ENCODE measurements around the gene SLC30A3. TPM values are rescaled to one million over a fixed set of nuclear protein-coding genes. Genes with fewer than 3 reads are reported as not detected.
"Not testable (repeated sequence)": the region's sequence is repeated elsewhere in the genome, so short reads cannot be mapped to it uniquely, and the experiment has no call there.

The SLC30A3 gene, protein sequence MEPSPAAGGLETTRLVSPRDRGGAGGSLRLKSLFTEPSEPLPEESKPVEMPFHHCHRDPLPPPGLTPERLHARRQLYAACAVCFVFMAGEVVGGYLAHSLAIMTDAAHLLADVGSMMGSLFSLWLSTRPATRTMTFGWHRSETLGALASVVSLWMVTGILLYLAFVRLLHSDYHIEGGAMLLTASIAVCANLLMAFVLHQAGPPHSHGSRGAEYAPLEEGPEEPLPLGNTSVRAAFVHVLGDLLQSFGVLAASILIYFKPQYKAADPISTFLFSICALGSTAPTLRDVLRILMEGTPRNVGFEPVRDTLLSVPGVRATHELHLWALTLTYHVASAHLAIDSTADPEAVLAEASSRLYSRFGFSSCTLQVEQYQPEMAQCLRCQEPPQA
- 1.2 and 1.9 TPM in 2 replicates for polyA plus RNA-seq (2014; cell fraction: cytosol; rRNA removed)
- polyA plus RNA-seq (2014; cell fraction: nucleus; rRNA removed): 3.8 and 6.4 TPM in 2 replicates

DNA sequence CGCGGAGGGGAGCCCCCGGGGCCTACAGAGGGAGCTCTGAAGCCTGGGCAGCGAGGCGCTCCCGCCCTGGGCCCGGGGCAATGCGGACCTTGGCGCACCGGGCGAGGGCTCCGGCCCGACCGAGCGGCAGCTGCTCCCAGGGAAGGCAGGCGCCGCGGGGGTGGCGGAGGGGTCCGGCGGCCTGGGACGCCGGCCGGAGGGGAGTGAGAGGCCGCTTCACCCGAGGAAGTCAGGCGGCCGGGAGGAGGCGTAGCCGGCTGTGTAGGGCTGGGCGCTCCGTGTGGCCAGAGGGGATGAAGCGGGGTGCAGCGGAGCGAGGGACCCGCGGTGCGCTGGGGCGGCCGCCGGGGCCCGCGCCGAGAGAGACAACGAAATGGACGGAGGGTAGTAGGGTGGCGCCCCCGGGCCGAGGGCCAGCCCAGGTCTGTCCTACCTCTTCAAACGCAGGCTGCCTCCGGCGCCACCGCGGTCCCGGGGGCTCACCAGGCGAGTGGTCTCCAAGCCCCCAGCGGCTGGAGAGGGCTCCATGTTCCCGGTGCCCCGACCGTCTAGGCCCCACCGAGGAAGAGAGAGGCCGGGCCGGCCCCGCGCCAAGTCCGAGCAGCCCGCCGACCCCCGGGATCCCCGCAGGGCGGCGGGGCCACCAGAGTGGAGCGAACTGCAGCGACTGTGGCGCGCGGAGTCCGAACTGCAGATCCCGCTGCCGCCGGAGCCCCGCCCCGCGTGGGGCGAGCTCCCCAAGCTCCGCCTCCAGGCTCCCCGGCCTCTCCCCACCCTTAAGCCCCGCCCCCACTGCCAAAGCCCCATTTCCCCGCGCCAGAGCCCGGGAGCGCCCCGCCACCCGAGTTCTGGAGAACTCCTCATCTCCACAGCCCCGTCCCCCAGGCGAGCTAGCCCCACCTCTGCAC lies at the start of gene SLC30A3:
SLC30A3 (minus strand) TSS at position 669 of the 908 bp plus-strand sequence; CDS start at position 528, 141 bp downstream.
- DNase-seq (ENCODE audit: low spot score): peak; percentile 49

DNA sequence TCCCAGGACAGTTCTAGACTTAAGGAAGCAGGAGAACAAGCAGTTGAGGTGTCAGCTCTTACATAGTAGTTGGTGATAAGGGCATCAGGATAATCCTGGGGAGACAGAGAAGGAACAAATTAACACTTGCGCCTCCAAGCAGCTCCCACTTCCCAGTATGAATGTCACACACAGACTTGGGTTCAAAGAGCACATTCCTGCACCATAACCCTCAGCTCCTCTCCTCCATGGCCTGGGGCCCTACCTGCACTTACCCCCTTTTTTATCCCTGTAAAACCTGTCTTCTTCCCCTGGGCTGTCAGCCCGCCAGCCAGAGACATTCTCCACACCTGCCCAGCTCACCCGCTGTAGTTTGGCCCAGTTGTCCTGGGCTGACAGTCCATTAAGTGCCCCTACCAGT lies 49.3 kb upstream of the SLC30A3 start:
- DNase-seq (ENCODE audit: low spot score): no peak

DNA sequence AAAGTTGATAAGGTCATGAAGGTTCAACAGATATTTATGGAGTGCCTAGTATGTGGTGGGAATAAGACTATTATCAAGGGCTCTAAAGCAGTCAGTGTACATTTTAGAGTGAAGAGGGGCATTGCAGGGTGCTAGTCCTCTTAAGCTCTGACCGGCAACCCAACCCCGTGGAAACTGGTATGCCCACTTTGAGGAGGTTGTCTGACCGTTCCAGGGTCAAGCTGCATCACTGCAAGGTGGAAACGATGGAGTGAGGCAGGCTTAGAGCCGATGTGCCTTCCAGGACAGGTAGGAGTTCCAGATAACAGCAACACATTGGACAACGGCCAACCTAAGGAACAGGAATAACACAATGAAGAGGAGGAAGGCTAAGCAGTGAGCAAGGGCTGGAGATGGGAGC lies 46.8 kb upstream of the SLC30A3 start:
- no peak for DNase-seq (ENCODE audit: low spot score)

DNA sequence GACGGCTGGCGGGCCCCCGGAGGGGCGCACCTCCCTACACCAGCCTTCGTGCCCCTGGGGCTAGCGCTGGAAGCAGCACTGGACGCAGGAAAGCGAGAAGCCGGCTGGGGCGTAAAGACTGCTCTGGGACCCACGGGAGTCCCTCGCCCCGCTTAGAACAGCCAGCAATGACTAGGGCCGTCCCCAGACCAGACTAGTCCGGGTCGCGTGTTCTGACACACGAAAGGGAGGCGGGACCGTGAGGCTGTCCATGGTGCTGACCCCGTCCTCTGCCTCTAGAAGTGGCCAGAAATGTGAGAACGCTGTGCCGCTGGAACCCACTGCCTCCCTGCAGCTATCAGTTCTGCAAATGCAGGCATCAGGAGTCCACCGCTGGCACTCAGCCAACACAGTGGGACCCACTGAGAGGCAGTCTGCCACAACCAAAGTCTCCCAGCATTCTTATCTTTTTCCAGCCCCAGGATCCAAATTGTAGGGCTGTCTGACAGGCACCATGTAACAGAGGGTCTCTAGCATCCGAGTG lies 45.6 kb upstream of the SLC30A3 start, which contains the start of gene UCN:
UCN (minus strand) TSS at position 87 of the 523 bp plus-strand sequence. CDS start 550 bp downstream, outside the sequence.
- DNase-seq (ENCODE audit: low spot score): no peak

DNA sequence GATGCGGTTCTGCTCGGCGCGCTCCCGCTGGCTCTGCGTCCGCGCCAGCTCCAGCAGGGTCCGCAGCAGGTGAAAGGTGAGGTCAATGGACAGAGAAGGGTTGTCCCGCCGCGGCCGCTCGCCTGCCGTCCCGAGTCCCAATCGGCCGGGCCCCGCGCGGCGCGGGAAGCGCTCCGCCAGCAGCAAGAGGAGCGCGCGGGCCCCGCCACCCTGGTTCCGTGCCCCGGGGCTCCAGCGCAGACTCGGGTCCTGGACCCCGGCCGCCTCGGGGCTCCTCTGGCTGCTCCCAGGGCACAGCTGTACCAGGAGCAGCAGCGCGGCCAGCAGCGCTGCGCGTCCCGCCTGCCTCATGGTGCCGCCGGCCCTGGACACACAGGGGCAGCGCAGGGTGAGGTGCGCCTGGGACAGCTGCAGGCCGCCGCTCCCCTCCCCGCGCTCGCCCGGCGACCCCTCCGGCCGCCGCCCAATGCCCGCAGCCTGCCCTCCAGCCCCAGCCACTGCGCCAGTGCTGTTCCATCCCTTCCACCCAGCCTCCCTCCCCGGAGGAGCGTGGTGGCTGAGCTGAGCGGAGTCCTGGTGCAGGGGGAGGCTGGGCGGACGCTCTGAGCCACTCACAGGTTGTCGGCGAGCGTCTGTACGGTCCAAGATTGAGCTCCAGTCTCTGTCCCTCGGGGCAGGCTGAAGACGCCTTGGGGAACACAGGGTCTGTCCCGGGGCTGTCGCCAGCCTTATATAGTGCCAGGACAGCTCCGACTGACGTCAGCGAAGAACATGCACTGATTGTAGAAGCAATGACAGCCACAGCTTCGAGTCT lies 44.9 kb upstream of the SLC30A3 start:
- no peak for DNase-seq (ENCODE audit: low spot score)

DNA sequence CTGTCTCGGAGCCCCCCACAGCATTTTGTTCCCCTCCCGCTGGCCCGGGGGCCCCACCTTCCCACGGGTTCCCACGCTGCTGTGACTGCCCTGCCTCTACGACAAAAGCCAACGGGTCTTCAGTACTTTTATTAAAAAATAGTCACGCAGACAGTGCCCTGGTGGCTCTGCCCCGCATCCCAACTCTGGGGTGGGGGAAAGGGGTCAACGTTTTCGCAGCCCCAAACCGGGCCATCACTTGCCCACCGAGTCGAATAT lies 44.4 kb upstream of the SLC30A3 start:
- no peak for DNase-seq (ENCODE audit: low spot score)

DNA sequence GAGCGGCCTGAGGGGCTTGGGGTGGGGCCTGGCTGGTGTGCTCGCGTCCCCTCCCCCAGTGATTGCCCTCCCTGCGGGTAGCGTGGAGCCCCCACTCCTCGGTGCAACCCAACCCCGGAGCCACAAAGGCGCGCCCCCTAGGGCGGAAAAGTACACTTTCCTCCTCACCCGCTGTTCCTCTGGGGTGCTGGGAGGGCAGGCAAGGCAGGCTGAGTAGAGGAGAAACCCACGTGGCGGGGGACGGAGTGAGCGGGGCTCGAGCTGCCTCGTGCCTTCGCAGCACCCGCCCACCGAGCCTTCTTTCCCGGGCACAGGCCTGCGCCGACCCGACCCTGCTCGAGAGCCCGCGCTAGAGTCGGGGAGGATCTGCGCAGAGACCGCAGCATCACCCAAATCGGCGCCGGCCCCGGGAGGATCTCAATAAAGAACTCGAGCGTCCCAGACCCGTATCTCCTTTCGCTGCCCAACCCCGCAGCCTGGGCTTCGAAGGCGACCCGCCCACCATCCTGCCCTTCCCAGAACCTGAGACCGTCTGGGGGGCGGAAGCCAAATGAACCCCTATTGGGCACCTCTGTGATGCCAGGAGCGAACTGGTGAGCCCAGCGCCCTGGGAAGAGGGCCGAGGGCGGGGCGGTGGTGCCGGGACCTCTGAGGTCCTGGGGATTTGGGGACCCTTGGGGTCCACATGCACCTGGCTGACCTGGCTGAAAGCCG lies 43.9 kb upstream of the SLC30A3 start:
- no peak for DNase-seq (ENCODE audit: low spot score)

DNA sequence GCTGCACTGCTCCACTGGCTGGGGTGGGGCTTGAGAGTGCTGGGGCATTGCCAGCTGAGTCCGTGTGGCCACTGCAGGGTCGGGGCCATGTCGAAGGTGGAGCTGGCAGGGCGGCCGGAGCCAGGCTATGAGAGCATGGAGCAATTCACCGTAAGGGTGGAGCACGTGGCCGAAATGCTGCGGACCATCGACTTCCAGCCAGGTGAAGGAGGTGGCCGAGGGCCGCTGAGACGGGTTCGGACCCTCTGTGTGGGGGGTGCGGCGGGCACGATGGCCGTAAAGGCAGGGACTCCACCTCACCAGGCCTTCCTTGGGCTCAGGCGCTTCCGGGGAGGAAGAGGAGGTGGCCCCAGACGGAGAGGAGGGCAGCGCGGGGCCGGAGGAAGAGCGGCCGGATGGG lies 43.3 kb upstream of the SLC30A3 start:
- DNase-seq (ENCODE audit: low spot score): no peak

DNA sequence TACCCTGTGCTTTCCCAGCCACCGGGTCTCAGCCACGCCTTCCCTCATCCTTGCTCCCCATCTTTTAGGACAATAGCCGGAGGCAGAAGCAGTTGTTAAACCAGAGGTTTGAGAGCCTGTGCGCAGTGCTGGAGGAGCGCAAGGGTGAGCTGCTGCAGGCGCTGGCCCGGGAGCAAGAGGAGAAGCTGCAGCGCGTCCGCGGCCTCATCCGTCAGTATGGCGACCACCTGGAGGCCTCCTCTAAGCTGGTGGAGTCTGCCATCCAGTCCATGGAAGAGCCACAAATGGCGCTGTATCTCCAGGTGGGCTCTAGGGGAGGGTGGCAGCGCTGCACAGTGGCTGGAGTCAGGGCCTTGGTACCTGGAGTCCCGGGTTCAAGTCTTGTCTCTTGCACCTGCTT lies 42.7 kb upstream of the SLC30A3 start:
- DNase-seq (ENCODE audit: low spot score): no peak

DNA sequence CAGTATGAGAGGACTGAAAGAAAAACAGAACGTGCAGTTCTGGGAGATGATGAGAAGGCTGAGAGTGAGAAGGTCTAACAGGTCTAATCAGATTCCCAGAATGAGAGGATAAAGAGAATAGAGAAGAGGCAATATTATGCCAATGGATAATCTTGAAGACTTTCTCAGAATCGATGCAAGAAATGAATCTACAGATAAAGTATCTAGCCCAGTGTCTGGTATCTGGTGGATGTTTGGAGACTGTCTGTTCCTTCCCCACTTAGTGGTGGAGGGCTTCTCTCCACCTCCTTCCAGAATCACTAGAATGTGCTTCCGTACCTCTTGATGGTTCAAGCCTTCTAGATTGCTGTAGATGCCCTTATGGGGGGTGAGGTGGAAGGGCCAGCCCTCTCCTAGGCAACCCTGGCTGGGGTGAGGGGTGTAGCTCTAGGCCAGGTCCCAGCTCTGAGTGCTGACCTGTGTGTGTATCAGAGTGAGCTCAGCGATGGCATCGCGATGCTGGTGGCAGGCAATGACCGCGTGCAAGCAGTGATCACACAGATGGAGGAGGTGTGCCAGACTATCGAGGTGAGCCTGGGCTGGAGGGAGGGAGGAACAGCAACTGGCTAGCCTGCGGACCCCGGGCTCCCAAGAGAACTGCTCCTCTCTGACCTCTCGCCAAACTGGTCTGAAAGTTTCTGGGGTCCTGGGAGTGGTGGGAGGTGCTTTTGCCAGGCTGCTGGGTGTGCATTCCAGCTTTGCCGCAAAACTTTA lies 41.8 kb upstream of the SLC30A3 start:
- no peak for DNase-seq (ENCODE audit: low spot score)

DNA sequence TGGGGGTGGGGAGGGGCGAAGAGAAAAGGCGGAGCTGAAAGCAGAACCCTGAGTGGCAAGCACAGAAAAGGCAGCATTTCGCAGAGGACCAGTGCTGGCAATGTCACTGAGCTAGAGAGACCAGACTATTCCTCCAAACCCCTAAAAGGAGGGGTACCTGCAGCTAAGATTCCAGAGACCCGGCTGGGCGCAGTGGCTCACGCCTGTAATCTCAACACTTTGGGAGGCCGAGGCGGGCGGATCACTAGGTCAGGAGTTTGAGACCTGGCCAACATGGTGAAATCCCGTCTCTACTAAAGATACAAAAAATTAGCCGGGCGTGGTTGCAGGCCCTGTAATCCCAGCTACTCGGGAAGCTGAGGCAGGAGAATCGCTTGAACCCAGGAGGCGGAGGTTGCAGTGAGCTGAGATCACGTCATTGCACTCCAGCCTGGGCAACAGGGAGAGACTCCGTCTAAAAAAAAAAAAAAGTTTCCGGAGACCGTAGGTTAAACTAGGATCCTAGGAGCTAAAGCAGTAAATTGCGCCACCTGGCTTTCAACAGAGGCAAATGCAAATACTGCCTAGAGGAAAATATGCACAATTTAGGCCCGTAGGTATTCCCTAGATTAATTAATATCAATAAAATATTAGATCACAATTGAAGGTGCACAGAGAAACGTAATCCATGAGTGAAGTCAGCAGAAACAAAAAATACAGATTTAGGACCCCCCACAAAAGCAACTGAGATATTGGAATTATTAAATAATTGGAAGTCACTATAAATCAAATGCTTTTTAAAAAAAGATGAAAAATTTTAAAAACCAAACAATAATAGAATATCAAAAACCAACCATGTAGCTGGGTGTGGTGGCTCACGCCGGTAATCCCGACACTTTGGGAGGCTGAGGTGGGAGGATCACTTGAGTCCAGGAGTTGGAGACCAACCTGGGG lies 40.5 kb upstream of the SLC30A3 start:
- peak; percentile 73 for DNase-seq (ENCODE audit: low spot score)

DNA sequence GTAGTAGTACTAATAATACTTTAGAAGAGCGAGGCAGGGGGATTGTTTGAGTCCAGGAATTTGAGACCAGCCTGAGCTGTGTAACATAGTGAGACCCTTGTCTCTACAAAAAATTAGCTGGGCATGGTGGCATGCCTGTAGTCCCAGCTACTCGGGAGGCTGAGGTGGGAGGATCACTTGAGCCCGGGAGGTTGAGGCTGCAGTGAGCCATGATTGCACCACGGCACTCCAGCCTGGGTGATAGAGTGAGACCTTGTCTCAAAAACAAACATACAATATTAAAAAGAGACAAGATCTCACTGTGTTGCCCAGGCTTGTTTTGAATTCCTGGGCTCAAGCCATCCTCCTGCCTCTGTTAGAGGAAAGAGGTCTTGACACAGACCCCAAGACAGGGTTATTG lies 37.8 kb upstream of the SLC30A3 start:
- not testable (repeated sequence) for DNase-seq (ENCODE audit: low spot score)

DNA sequence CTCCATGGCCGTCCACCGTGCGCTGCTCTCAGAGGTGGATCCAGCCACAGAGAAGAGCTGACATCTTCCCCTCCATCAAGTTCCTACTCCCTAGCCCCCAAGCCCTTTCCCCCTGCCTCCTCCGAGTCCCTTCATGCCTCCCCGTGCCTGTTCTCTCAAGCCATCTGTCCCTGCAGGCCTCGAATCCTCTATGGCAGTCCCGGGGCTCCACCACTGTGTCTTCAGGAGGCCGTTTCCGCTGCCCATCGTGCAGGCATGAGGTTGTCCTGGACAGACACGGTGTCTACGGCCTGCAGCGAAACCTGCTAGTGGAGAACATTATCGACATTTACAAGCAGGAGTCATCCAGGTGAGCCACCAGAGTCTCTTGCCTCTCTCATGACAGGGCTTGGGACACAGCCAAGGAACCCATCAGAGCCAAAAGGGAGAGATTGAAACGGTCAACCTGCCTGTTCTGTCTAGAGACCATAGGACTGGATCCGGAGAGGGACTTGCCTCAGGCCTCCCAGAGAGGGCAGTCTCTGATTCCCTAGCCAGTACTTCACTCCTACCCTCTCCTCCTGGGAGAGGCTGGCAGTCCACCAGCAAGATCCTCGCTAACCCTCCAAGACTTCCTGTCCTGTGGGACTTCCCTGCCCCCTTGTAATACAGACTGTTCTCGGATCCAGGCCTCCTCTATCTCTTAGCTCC lies 35.7 kb upstream of the SLC30A3 start:
- DNase-seq (ENCODE audit: low spot score): no peak

DNA sequence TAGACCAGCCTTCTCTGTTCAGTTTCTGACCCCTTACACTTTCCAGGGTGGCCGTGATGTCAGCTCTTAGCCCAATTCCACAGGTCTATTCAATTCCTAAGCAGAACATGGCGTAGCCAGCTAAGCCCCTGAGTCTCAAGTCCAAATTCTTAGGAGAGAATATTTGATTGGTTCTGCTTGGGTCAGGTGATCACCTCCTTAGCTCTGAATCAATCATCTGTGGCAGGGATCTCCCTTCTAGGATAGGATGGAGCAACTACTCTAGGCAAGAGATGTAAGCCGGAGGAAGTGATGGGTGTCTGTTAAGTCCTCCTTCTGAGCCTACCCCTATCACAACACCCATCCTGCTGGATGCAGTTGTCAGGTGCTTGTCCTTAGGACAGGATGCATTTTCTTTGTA lies 34.3 kb upstream of the SLC30A3 start:
- DNase-seq (ENCODE audit: low spot score): no peak

DNA sequence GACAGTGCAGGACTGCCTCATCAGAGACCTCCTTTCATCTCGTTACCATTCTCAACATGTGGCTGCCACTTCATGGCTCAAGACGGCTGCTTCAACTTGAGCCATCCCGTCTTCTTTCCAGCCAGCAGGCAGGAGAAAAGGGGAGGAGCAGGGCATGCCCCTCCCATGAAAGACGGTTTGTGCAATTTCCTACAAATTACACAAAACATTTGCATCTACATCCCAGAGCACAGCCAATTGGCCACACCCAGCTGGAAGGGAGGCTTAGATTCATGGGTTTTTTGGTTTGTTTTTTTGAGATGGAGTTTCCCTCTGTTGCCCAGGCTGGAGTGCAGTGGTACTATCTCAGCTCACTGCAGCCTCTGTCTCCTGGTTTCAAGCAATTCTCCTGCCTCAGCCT lies 33.6 kb upstream of the SLC30A3 start:
- DNase-seq (ENCODE audit: low spot score): no peak

DNA sequence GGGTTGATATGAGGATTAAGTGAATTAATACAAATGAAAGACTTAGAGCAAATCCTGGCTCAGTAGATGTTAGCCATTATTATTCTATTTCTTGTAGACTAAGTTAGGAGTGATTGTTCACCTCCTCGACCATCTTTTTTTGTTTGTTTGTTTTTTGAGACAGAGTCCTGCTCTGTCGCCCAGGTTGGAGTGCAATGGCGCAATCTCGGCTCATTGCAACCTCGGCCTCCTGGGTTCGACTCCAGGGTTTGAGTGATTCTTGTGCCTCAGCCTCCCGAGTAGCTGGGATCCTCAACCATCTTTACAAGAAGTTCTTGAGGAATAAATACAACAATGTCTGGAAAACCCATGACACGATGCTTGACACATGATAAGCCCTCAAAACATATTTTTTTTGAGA lies 32.1 kb upstream of the SLC30A3 start:
- DNase-seq (ENCODE audit: low spot score): no peak

DNA sequence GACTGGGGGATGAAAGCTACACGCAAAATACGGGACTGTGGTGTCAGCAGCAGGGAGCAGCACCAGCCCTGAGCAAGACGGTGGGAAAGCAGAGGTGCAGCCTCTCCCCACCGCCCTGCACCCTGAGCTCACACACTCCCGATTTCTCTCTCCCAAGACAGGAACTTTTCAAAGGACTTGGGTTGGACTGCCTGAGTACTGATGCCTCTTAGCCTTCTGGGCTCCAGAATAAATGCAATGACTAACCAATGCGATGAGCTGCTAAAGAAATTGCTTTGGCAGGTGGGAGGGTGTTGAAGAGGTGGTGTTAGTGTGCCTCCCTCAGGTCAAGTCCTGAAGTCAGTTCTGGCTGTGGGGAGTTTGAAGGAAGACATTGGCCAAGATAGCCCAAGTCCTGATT lies 29.0 kb upstream of the SLC30A3 start:
- DNase-seq (ENCODE audit: low spot score): no peak

DNA sequence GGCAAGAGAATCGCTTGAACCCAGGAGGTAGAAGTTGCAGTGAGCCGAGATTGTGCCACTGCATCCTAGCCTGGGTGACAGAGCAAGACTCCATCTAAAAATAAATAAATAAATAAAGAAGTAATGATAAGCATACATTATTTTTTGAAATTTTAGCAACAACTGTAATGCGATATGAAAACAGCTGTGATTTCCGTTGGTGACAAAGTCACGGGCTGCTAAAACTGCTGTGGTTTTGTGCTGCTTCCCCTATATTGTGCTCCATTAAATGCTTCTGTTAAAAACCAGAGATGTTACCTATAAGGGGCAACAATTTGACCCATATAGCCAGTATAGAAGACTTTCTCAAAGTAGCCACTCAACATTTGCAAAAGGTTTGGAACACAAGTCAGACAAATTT lies 27.7 kb upstream of the SLC30A3 start:
- no peak for DNase-seq (ENCODE audit: low spot score)
